ENCODE measurements around the gene MAP3K7. TPM values are rescaled to one million over a fixed set of nuclear protein-coding genes. Genes with fewer than 3 reads are reported as not detected.

Gene MAP3K7
- total and polyA plus RNA-seq, 2 of the 4 experiments (the other 2 are of a cell fraction), result 26.5 to 29.9 TPM

GRCh38 chr6:90583836-90584481, 2.9 kb downstream of the MAP3K7 start:
- H3K4me2 ChIP-seq (ENCODE audit: low read depth, low read length), result peak overlapping the region; percentile 93; the same call in 1 of the 2 replicates
- no peak overlapping the region for H3K4me3 ChIP-seq (ENCODE audit: insufficient read depth, low read depth, low read length)
- in situ Hi-C loops (cut with MboI; ENCODE audit: low sequenced_read_pairs), result no loop called here
- no peak overlapping the region for H3K4ac ChIP-seq (ENCODE audit: low read depth, low read length)
- no peaks in the 10 kb centered on the region for H3K36me3 ChIP-seq (ENCODE audit: control insufficient read depth, insufficient read depth, low read length)
- peak overlapping the region; percentile 67 for H2BK5ac ChIP-seq (ENCODE audit: low read depth, low read length, poor library complexity, severe bottlenecking)
- CTCF ChIA-PET, result no interaction called here
- dilution Hi-C loops (cut with HindIII; ENCODE audit: low sequenced_read_pairs, unreplicated experiment), result no loop called here
- H3K4me1 ChIP-seq (ENCODE audit: control insufficient read depth, insufficient read depth, low read length), result peaks cover 6% of the 10 kb centered on the region
- peaks cover 0 to 36% of the 10 kb centered on the region in 2 experiments; a peak in 3 of 4 replicates for H3K79me1 ChIP-seq (ENCODE audit: low read depth in 1 of 2, low read length in 2 of 2)
- no peak for DNase-seq
- TF ChIP-seq RAD21 (IDR thresholded peaks at IDR 0.05; ENCODE audit: low read length), result no peak
- peak; percentile 8; the same call in 1 of the 2 replicates for TF ChIP-seq MAFK (IDR thresholded peaks at IDR 0.05; ENCODE audit: low read depth, low read length)
- TF ChIP-seq POLR2A (IDR thresholded peaks at IDR 0.05; ENCODE audit: low read depth, low read length), result no peak
- TF ChIP-seq CEBPB (IDR thresholded peaks at IDR 0.05; ENCODE audit: low read depth, low read length), result peak; percentile 40; the same call in 1 of the 2 replicates
- no peak for TF ChIP-seq RCOR1 (IDR thresholded peaks at IDR 0.05; ENCODE audit: insufficient replicate concordance, low read length)
- no peak for TF ChIP-seq MXI1 (IDR thresholded peaks at IDR 0.05; ENCODE audit: borderline replicate concordance, low read depth, low read length)
- no peak overlapping the region for H2AK9ac ChIP-seq (replicated peaks; ENCODE audit: low read depth, low read length, poor library complexity)
- no peak overlapping the region for H2BK20ac ChIP-seq (ENCODE audit: low read depth, low read length)
- H3K27ac ChIP-seq (ENCODE audit: insufficient read depth, low read length), result no peak overlapping the region
- H2BK120ac ChIP-seq (ENCODE audit: low read depth, low read length), result no peak overlapping the region
- H3K27me3 ChIP-seq (ENCODE audit: control insufficient read depth, insufficient read depth, low read length), result no peaks in the 10 kb centered on the region
- H4K20me1 ChIP-seq (ENCODE audit: insufficient read depth, low read length), result peaks cover 33% of the 10 kb centered on the region; the same call in 1 of the 2 replicates
- no peak overlapping the region for H3K9ac ChIP-seq (ENCODE audit: low read depth, low read length)
- POLR2A ChIA-PET (ENCODE audit: unreplicated experiment), result no interaction called here
- no peak overlapping the region for H2AK5ac ChIP-seq (ENCODE audit: low read depth, low read length)
- intact Hi-C loops (cut with micrococcal nuclease), result no loop called here
- no peak overlapping the region for H2AFZ ChIP-seq (replicated peaks; ENCODE audit: low read length, poor library complexity)
- no peak overlapping the region for H3K23ac ChIP-seq (ENCODE audit: low read depth, low read length)
- no peak overlapping the region for H3K14ac ChIP-seq (replicated peaks; ENCODE audit: low read depth, low read length)
- no peak for ATAC-seq (ENCODE audit: low read depth)
- no peak overlapping the region for H4K5ac ChIP-seq (ENCODE audit: low read depth, low read length)
- no TSS peak for BruUV-seq (replicated peaks)
- no peaks in the 10 kb centered on the region for H3K9me1 ChIP-seq (ENCODE audit: insufficient read depth, low read length)
- H3K18ac ChIP-seq (ENCODE audit: low read depth, low read length), result no peak overlapping the region
- H4K91ac ChIP-seq (ENCODE audit: insufficient read depth, low read depth, low read length), result no peak overlapping the region
- no peaks in the 10 kb centered on the region for H3K9me3 ChIP-seq (ENCODE audit: control insufficient read depth, insufficient read depth, low read length)
- H4K8ac ChIP-seq (ENCODE audit: low read depth in 2 of 2, low read length in 2 of 2), result no peak overlapping the region
- no peak overlapping the region for H3K56ac ChIP-seq (ENCODE audit: extremely low read depth, insufficient read depth, low read length)
- H2BK15ac ChIP-seq (ENCODE audit: low read depth, low read length), result no peak overlapping the region
